PC-9 (cell line): ENCODE data around the gene ARHGAP24. TPM values are rescaled to one million over a fixed set of nuclear protein-coding genes. Genes with fewer than 3 reads are reported as not detected.
A peak's percentile ranks its signal among the peaks of the same experiment; 100 is the strongest.

ENCODE experiments used
- BruUV-seq: library from RNA; stranded (reverse); fragments of 400-500 nt; replicated peaks from 2 replicates; lab custom pipeline; 2021; lab: Mats Ljungman, UMichigan
- CTCF ChIA-PET: fragments of 300-600 bp; sonication (Branson Sonifier 250); formaldehyde crosslinking; loops from one replicate; lab custom pipeline; 2022; ENCODE audit warnings: antibody characterized with exemption; lab: Charles Lee
- POLR2A ChIA-PET: fragments of 300-600 bp; sonication (Branson Sonifier 250); formaldehyde crosslinking; loops from one replicate; lab custom pipeline; 2022; ENCODE audit warnings: antibody characterized with exemption; ENCODE audit not compliant: unreplicated experiment; lab: Charles Lee
- DNase-seq, 2 experiments: peaks; one replicate each; pipeline versions ENCODE4 v3.0.0 to v3.0.0-alpha.2; 2015 to 2022; ENCODE audit warnings: mixed read lengths in 1 of 2
- H2AFZ ChIP-seq: fragments of 200-600 bp; sonication (generic); 2 replicates; pipeline ENCODE4 v1.8.1; 2017; ENCODE audit warnings: antibody characterized with exemption
- H3F3A ChIP-seq: fragments of 200-600 bp; sonication (generic); 2 replicates; pipeline ENCODE4 v1.8.1; 2017; ENCODE audit warnings: antibody characterized with exemption, mild to moderate bottlenecking, low read depth; ENCODE audit not compliant: insufficient read depth
- H3K27ac ChIP-seq: fragments of 200-600 bp; sonication (generic); 2 replicates; pipeline ENCODE4 v1.6.1; 2016; ENCODE audit warnings: mixed run types
- H3K27me3 ChIP-seq: fragments of 200-600 bp; sonication (generic); 2 replicates; pipeline ENCODE4 v1.6.1; 2016; ENCODE audit warnings: low read depth, mixed run types; ENCODE audit not compliant: insufficient read depth
- H3K36me3 ChIP-seq: fragments of 200-600 bp; sonication (generic); 2 replicates; pipeline ENCODE4 v1.6.1; 2016; ENCODE audit warnings: low read depth, mixed run types
- H3K4me1 ChIP-seq: fragments of 200-600 bp; sonication (generic); replicated peaks from 2 replicates; pipeline ENCODE4 v1.6.1; 2016; ENCODE audit warnings: mixed run types; ENCODE audit not compliant: insufficient read depth
- H3K4me2 ChIP-seq: fragments of 200-600 bp; sonication (generic); 2 replicates; pipeline ENCODE4 v1.6.1; 2017; ENCODE audit warnings: mixed run types
- H3K4me3 ChIP-seq: fragments of 200-600 bp; sonication (generic); 2 replicates; pipeline ENCODE4 v1.6.1; 2016; ENCODE audit warnings: mixed run types
- H3K79me2 ChIP-seq: fragments of 200-600 bp; sonication (generic); 2 replicates; pipeline ENCODE4 v1.6.1; 2017; ENCODE audit warnings: low read depth, mixed run types
- H3K9me2 ChIP-seq: fragments of 200-600 bp; sonication (generic); 2 replicates; pipeline ENCODE4 v1.8.1; 2017; ENCODE audit warnings: mild to moderate bottlenecking; ENCODE audit not compliant: insufficient read depth
- H3K9me3 ChIP-seq: fragments of 200-600 bp; sonication (generic); 2 replicates; pipeline ENCODE4 v1.8.1; 2016; ENCODE audit warnings: low read depth; ENCODE audit not compliant: insufficient read depth
- H4K20me1 ChIP-seq: fragments of 200-600 bp; sonication (generic); 2 replicates; pipeline ENCODE4 v1.8.1; 2017; ENCODE audit not compliant: insufficient read depth
- CTCF ChIP-seq: fragments of 200-600 bp; sonication (generic); conservative IDR thresholded peaks from 2 replicates; pipeline ENCODE4 v1.6.1; 2017; ENCODE audit warnings: mixed run types, antibody characterized with exemption, mild to moderate bottlenecking, moderate library complexity
- EZH2 ChIP-seq: fragments of 200-600 bp; sonication (generic); IDR thresholded peaks from 2 replicates; pipeline ENCODE4 v1.8.0; 2017; ENCODE audit warnings: antibody characterized with exemption, low read depth
- intact Hi-C: fragments of 100-400 bp; cut with micrococcal nuclease; formaldehyde crosslinking; loops from one replicate; pipeline ENCODE4 v1.10.0; 2022; ENCODE audit not compliant: unreplicated experiment
- total RNA-seq: library from RNA; stranded (reverse); gene quantifications from 2 replicates; pipeline ENCODE4 v1.2.3, GENCODE V29; 2021

Gene ARHGAP24
- total RNA-seq, 1 experiment from 2014 or later = 2.2 TPM

GRCh38 chr4:85492336-85492735, 17.4 kb downstream of the ARHGAP24 start:
- intact Hi-C loops = no loop called here

DNA sequence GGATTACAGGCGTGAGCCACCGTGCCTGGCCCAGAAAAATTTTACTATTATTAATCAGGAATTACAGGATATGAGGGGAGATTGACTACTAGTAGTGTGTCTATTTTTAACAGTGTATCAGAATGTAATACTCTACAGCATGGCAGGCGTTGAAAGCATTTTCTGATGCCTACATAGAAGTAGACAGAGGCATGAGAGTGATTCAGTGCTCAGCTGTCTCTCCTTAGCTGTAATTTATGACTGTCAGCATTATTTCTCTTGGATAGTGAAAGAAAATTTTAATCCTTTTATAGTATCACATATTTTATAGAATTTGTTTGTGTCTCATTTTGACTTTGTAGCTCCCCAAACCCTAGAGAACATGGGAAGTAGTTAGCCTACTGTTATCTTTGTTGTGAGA, 20.7 kb downstream of the ARHGAP24 start:
- peak overlapping the region; percentile 73 for H3K4me2 ChIP-seq
- H3K9me3 ChIP-seq = no peaks in the 10 kb centered on the region
- no peaks in the 10 kb centered on the region for H3K27me3 ChIP-seq
- no peaks in the 10 kb centered on the region for H4K20me1 ChIP-seq
- H3F3A ChIP-seq = peaks cover 28% of the 10 kb centered on the region
- peak overlapping the region; percentile 53; the same call in 1 of the 2 replicates for H2AFZ ChIP-seq
- H3K27ac ChIP-seq = peak overlapping the region; percentile 91
- BruUV-seq = no TSS peak
- H3K79me2 ChIP-seq = no peaks in the 10 kb centered on the region
- POLR2A ChIA-PET = no interaction called here
- no peak for DNase-seq
- no peaks in the 10 kb centered on the region for H3K9me2 ChIP-seq
- TF ChIP-seq CTCF (no peak), EZH2 (no peak)
- H3K36me3 ChIP-seq = no peaks in the 10 kb centered on the region
- intact Hi-C loops = no loop called here
- H3K4me3 ChIP-seq = no peak overlapping the region; the same call in 1 of the 2 replicates
- peaks cover 44% of the 10 kb centered on the region for H3K4me1 ChIP-seq
- CTCF ChIA-PET = no interaction called here

More at GRCh38 chr4:85492336-85492735, 17.4 kb downstream of the ARHGAP24 start:
- ChIA-PET POLR2A (no interaction called here), CTCF (no interaction called here)
- Histone ChIP-seq H3F3A (peaks cover 8% of the 10 kb centered on the region), H3K27ac (no peak overlapping the region), H3K4me1 (peaks cover 20% of the 10 kb centered on the region), H3K36me3 (no peaks in the 10 kb centered on the region), H3K9me3 (no peaks in the 10 kb centered on the region), H3K79me2 (no peaks in the 10 kb centered on the region), H4K20me1 (no peaks in the 10 kb centered on the region), H3K4me3 (no peak overlapping the region), H2AFZ (no peak overlapping the region), H3K9me2 (no peaks in the 10 kb centered on the region), H3K4me2 (no peak overlapping the region), H3K27me3 (no peaks in the 10 kb centered on the region)
- no TSS peak for BruUV-seq
- DNase-seq = no peak
- TF ChIP-seq EZH2 = no peak
- TF ChIP-seq CTCF = no peak

GRCh38 chr4:85496126-85496849, 21.3 kb downstream of the ARHGAP24 start:
- intact Hi-C loops = no loop called here
- Histone ChIP-seq H4K20me1 (no peaks in the 10 kb centered on the region), H3K79me2 (no peaks in the 10 kb centered on the region), H3K4me2 (peak overlapping the region; percentile 73), H3K27me3 (no peaks in the 10 kb centered on the region), H3K4me3 (no peak overlapping the region; the same call in 1 of the 2 replicates), H3K9me3 (no peaks in the 10 kb centered on the region), H3K27ac (peak overlapping the region; percentile 91), H3K9me2 (no peaks in the 10 kb centered on the region), H2AFZ (peak overlapping the region; percentile 53; the same call in 1 of the 2 replicates), H3K4me1 (peaks cover 44% of the 10 kb centered on the region), H3K36me3 (no peaks in the 10 kb centered on the region), H3F3A (peaks cover 28% of the 10 kb centered on the region)
- CTCF ChIA-PET = interaction anchor here (1.0 kb wide), 1 partner anchor 21 kb away, joined by 3 read pairs; the partner anchor contains the start of gene ARHGAP24
- no peak for TF ChIP-seq EZH2
- no peak for TF ChIP-seq CTCF
- no TSS peak for BruUV-seq
- POLR2A ChIA-PET = interaction anchor here (0.6 to 0.7 kb wide), 2 partner anchors 28 to 1593 kb away, joined by 3 read pairs; no protein-coding TSS in a partner anchor
- peak in 1 of 2 experiments; percentile 87 for DNase-seq
